ENCODE results near the gene ULK4.
"Not testable (repeated sequence)": the region's sequence is repeated elsewhere in the genome, so short reads cannot be mapped to it uniquely, and the experiment has no call there.

DNA sequence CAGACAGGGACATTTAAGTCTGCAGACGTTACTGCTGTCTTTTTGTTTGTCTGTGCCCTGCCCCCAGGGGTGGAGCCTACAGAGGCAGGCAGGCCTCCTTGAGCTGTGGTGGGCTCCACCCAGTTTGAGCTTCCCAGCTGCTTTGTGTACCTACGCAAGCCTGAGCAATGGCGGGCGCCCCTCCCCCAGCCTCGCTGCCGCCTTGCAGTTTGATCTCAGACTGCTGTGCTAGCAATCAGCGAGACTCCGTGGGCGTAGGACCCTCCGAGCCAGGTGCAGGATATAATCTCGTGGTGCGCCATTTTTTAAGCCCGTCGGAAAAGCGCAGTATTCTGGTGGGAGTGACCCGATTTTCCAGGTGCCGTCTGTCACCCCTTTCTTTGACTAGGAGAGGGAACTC, 314.2 kb downstream of the ULK4 start:
- TF ChIP-seq YY1 (IDR thresholded peaks at IDR 0.05; ENCODE audit: extremely low read depth, insufficient replicate concordance, low read depth, low read length); POLR2A (IDR thresholded peaks at IDR 0.05; ENCODE audit: borderline replicate concordance, extremely low read depth, insufficient read depth, insufficient read length): not testable (repeated sequence)
